Measurements from ENCODE around the gene CPA5. TPM values are rescaled to one million over a fixed set of nuclear protein-coding genes. Genes with fewer than 3 reads are reported as not detected.

The CPA5 gene
- total and polyA plus RNA-seq, 8 donors, result 0.13 to 0.96 (median 0.65) TPM; not detected in 2

GRCh38 chr7:130299866-130300265 is 44.8 kb upstream of the CPA5 start:
- H3K36me3 ChIP-seq, result no peaks in the 10 kb centered on the region
- intact Hi-C loops (cut with DNase I), result no loop called here
- TF ChIP-seq CTCF (IDR thresholded peaks at IDR 0.05), result no peak
- ATAC-seq (no peak), DNase-seq (no peak)
- H3K9me3 ChIP-seq, result no peaks in the 10 kb centered on the region
- H3K27ac ChIP-seq, result no peak overlapping the region
- no peak overlapping the region for H3K4me3 ChIP-seq
- H3K4me1 ChIP-seq, result no peaks in the 10 kb centered on the region
- H3K27me3 ChIP-seq, result no peaks in the 10 kb centered on the region

GRCh38 chr7:130301501-130302020 is 43.1 kb upstream of the CPA5 start:
- H3K27me3 ChIP-seq, result no peaks in the 10 kb centered on the region
- H3K4me3 ChIP-seq, result no peak overlapping the region
- H3K27ac ChIP-seq, result no peak overlapping the region
- DNase-seq (no peak), ATAC-seq (no peak)
- TF ChIP-seq CTCF (IDR thresholded peaks at IDR 0.05), result no peak
- intact Hi-C loops (cut with DNase I), result no loop called here
- no peaks in the 10 kb centered on the region for H3K4me1 ChIP-seq
- H3K36me3 ChIP-seq, result no peaks in the 10 kb centered on the region
- H3K9me3 ChIP-seq, result no peaks in the 10 kb centered on the region

- TF ChIP-seq CTCF (IDR thresholded peaks at IDR 0.05), result no peak
- no peak overlapping the region for H3K27ac ChIP-seq
- no peaks in the 10 kb centered on the region for H3K4me1 ChIP-seq
- no peak overlapping the region for H3K4me3 ChIP-seq
- ATAC-seq (no peak), DNase-seq (no peak)
- H3K27me3 ChIP-seq, result no peaks in the 10 kb centered on the region
- intact Hi-C loops (cut with DNase I), result no loop called here
- H3K36me3 ChIP-seq, result no peaks in the 10 kb centered on the region
- no peaks in the 10 kb centered on the region for H3K9me3 ChIP-seq
Measured at GRCh38 chr7:130302649-130303048, 42.0 kb upstream of the CPA5 start.

- no peak for ATAC-seq
Measured at GRCh38 chr7:130303127-130303526, 41.5 kb upstream of the CPA5 start.

GRCh38 chr7:130303551-130303950 is 41.1 kb upstream of the CPA5 start:
- DNase-seq (no peak), ATAC-seq (no peak)
- no peaks in the 10 kb centered on the region for H3K36me3 ChIP-seq
- no peak for TF ChIP-seq CTCF (IDR thresholded peaks at IDR 0.05)
- H3K27me3 ChIP-seq, result no peaks in the 10 kb centered on the region
- H3K4me1 ChIP-seq, result no peaks in the 10 kb centered on the region
- H3K9me3 ChIP-seq, result no peaks in the 10 kb centered on the region
- H3K27ac ChIP-seq, result no peak overlapping the region
- intact Hi-C loops (cut with DNase I), result no loop called here
- H3K4me3 ChIP-seq, result no peak overlapping the region

More at GRCh38 chr7:130303127-130303526, 41.5 kb upstream of the CPA5 start:
- Histone ChIP-seq H3K36me3 (no peaks in the 10 kb centered on the region), H3K27ac (no peak overlapping the region), H3K4me1 (no peaks in the 10 kb centered on the region), H3K4me3 (no peak overlapping the region), H3K27me3 (no peaks in the 10 kb centered on the region), H3K9me3 (no peaks in the 10 kb centered on the region)
- intact Hi-C loops (cut with DNase I), result no loop called here
- DNase-seq, result no peak
- no peak for TF ChIP-seq CTCF (IDR thresholded peaks at IDR 0.05)
